HG03457 (cell line): ENCODE data around the gene SIAH2.
"Not testable (repeated sequence)": the region's sequence is repeated elsewhere in the genome, so short reads cannot be mapped to it uniquely, and the experiment has no call there.

Experiments used
- ATAC-seq: cut with Tn5 transposase; IDR thresholded peaks from one replicate; pipeline ENCODE4 v1.9.1; 2021; ENCODE audit warnings: moderate number of reproducible peaks; ENCODE audit not compliant: unreplicated experiment

The SIAH2 gene, protein sequence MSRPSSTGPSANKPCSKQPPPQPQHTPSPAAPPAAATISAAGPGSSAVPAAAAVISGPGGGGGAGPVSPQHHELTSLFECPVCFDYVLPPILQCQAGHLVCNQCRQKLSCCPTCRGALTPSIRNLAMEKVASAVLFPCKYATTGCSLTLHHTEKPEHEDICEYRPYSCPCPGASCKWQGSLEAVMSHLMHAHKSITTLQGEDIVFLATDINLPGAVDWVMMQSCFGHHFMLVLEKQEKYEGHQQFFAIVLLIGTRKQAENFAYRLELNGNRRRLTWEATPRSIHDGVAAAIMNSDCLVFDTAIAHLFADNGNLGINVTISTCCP

DNA sequence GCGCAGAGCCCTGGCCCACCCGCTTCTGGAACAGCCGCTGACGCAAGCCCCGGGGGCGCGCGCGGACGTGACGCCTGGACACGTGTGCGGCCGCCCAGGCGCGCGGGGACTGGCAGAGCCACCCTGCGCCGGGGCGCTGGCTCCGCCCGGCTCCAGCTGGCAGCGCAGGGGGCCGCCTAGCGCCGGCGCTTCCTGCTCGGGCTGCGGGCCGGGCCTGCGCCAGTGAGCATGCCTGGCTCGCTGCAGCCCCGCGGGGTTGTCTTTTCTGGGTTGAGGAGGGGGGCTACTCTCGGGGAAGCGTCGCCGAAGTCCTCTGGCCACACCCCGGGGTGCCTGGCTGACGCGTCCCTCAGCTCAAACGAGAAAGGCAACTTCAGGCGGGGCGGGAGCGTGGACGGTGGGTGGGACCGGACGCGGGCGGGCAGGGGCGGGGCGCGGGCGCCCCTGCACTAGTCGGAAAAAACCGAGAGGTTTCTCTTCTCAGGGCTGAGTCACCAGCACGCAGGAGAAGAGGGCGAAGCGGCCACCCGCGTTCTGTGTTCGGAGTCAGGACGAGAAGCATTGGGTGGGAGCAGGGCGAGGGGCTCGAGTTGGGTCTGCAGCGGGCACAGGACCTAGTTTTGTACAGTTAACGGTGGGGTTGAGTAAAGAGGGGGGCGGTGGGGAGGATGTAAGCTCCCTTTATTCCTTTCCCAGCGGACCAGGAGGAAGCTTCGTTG lies at the start of gene SIAH2:
Gene SIAH2, minus strand, starts transcription at position 48 of the 719 bp plus-strand sequence. CDS start 320 bp downstream, outside the sequence.
- ATAC-seq, result peak; percentile 48

DNA sequence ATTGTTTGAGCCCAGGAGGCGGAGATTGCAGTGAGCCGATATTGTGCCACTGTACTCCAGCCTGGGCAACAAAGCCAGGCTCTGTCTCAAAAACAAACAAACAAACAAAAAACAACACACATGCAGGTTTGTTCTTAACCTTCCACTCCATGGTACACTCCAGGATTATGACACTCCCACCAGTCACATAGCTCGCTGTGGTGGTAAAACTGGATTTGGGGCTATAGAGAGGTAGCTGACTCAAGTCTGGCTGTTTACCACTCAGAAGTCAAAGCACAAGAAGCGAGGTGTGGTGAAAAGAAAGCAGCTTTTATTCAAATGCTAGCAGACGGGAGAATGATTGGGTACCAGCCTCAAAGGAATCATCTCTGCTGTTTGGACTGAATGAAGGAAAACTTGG lies 49.0 kb upstream of the SIAH2 start:
- no peak for ATAC-seq

DNA sequence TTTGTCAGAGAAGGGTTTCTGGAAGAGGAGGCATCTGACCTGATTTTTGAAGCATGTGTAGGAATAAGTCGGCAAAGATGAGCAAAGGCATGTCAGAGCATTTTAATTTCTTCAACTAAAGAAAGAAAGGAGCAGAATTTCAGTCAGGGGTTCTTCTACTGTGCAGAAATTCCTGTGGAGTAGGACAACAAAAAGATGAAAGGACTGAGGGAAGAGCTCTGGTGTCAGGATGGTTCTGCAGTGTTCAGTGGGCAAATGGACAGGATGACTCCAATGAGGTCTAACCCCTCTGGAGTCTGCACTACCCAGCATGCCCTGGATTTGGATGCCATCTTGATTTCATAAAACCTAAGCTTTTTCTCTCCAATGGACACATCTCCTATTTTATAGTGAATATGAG lies 47.7 kb upstream of the SIAH2 start:
- ATAC-seq, result no peak

DNA sequence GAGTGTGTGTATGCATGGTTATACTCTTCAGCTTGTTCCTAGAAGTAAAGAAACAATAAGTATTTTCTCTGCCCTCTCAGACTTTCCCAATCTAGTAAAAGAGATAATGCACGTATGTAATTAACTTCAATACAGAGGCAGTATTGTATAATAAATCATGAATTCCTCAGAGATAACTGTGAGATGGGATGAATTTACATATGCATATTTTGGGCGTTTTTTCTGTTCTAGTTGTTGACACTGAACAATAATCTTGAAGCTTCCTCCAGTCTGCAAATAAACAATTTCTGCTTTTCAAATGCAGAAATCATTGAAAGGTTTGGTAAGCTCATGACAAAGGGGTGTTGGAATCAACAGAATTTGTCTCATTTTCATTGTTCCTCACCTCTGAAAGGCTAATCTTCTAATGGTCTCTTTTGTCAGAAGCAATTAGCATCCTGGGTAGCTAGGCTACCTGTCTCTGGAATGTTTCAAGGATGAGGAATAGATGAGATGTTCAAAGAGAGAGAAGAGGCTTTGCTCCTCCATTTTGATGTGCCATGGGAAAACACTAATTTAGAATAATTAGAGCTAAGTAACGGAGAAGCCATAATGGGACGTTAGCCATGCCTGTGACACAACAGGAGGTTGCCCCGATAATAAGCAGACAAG lies 43.3 kb upstream of the SIAH2 start:
- no peak for ATAC-seq

DNA sequence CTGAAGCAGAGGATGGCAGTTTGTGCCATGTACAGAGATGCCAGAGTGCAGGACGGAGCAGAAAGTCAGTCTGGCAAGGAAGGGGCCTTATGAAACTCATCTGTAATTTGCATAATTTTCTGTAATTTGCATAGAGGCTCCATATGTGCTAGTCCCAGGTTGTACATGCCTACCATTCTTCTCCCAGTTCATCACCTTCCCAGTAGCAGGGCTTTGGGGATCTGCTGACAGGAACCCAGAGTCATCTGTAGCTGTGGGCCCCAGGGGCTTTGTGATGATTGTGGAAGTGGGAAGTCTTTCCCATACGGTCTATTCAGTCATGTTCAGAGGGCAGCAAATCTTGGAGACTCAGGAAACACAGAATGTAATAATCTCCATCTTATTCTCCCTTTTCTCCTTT lies 42.4 kb upstream of the SIAH2 start:
- no peak for ATAC-seq

DNA sequence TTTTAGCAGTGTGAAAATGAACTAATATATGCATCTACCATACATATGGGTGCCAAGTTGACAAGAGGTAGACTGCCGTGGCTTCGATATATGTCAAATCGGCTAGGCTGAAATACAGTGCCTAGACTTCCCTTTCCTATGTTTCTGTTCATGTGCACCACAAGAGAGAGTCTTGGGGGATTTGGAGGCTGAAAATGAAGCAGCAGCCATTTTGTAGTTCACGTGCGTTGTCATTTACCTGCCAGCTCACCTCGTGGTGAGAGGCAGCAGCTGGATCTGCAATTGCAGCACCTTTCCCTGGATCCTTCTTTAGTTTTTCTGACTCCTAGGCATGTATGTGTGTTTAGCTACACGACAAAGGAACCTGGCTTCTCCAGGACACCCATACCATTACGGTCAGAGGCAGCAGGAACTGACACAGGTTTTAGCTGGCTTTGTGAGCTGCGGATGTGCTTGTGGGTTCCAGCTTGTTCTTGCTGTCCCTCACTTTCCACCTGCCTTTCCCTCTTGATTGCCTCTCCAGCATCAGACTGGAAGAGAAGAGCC lies 40.5 kb upstream of the SIAH2 start:
- ATAC-seq, result no peak

DNA sequence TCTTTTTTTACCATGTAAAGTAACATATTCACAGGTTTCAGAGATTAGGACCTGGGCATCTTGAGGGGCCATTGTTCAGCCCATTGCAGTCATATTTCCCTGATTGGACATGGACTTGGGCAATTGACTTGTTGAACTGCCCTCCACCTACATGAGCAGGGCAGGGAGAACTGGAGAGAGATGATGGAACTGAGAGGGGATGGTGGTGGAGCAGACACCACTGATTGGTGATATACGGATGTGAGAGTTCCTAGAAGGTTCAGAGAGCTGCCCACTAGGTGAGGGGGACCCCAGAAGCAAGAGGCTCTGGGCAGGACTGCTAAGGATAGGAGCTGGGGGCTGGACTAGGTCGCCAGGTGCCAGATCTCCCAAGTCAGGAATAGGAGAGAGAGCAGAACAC lies 37.8 kb upstream of the SIAH2 start:
- ATAC-seq, result no peak

DNA sequence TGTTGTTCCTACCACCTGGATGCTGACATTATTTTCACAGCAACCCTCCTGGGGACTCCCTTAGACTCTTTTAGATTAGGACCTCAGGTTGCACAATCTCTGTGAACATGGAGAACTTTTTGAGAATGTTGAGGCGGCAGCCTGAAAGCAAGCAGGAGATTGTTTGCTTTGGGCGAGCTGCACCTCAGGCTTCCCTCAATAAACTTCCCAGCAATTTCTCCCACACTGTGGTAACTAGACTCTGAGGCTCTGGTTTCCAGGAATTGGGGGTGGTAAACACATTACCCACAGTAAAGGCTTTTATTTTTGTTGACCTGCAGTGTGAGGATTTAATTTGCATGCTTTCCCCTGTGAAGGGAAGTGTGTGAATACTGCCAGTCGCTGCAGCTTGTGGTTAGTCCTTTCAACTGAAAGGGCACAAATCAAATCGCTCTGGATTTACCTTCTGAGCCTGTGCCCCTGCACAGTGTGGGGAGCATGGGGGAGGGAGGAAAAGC lies 35.2 kb upstream of the SIAH2 start:
- no peak for ATAC-seq

DNA sequence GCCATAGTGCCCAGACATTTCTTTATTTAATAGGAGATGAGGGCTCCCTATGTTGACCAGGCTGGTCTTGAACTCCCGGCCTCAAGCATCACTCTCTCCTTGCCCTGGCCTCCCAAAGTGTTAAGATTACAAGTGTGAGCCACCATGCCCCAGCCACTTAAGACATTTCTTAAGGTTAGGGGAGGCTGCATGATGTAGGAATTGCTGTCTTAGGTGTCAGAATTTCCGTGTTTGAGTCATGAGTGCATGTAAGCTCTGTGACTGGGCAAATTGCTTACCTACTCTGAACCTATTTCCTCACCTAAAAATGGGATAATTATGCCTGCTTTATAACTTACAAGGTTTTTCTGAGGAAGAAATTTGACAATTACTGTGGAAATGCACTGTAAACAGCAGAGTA lies 34.2 kb upstream of the SIAH2 start:
- ATAC-seq, result no peak

DNA sequence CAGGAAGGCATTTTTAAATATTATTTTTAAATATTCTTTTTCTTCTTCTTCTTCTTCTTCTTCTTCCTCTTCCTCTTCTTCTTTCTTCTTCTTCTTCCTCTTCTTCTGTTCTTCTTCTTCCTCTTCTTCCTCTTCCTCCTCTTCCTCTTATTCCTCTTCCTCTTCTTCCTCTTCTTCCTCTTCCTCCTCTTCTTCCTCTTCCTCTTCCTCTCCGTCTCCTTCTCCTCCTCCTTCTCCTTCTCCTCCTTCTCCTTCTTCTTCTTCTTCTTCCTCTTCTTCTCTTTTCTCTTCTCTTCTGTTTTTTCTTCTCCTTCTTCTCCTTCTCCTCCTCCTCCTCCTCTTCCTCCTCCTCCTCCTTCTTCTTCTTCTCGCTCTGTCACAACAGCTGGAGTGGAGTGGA lies 33.6 kb upstream of the SIAH2 start:
- not testable (repeated sequence) for ATAC-seq

DNA sequence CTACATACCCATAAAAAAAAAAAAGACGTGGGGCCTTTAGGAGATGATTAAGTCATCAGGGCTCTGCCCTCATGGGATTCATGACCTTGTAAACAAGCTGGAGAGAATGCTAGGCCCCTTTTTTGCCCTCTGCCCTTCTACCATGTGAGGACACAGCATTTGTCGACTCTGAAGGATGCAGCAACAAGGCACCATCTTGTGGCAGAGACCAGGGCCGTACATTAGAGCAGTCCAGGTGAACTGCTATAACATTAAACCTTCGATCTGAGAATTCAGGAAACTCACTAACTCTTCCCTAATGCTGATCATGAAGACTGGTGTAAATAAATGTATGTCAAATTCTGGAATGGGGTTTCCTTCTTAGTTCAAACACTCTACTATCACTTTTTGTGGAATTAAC lies 30.7 kb upstream of the SIAH2 start:
- ATAC-seq, result no peak

DNA sequence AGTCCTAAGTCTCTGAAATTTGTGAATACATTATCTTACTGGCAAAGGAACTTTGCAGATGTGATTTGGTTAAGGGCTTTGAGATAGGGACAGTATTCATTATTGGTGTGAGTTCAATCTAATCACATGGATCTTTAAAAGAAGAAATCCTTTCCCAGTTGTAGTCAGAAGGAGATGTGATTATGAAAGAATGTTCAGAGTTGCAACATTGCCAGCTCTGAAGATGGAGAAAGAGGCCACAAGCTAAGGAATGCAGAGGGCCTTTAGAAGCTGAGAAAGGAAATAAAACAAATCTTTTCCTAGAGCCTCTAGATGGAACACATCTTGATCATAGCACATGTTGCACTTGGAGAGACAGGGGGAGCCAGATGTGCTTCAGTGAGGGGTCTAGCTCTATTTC lies 27.7 kb upstream of the SIAH2 start:
- ATAC-seq, result no peak

DNA sequence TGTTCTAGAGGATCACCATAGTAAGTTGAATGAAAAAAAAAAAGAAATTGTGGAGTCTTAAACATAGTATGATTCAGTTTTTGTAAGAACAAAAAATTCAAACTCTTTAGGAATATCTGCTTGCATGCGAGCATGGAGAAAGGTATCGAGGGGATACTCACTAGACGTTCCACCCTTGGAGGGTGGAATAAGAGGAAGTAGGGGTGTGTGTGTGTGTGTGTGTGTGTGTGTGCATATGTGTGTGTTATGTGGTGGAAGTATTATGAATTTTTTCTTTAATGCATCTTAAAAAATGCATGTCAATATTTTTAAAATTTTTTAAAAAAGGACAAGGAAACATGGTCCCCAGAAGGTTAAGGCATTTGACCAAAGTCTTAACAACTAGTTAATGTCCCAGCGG lies 26.5 kb upstream of the SIAH2 start:
- ATAC-seq, result no peak

DNA sequence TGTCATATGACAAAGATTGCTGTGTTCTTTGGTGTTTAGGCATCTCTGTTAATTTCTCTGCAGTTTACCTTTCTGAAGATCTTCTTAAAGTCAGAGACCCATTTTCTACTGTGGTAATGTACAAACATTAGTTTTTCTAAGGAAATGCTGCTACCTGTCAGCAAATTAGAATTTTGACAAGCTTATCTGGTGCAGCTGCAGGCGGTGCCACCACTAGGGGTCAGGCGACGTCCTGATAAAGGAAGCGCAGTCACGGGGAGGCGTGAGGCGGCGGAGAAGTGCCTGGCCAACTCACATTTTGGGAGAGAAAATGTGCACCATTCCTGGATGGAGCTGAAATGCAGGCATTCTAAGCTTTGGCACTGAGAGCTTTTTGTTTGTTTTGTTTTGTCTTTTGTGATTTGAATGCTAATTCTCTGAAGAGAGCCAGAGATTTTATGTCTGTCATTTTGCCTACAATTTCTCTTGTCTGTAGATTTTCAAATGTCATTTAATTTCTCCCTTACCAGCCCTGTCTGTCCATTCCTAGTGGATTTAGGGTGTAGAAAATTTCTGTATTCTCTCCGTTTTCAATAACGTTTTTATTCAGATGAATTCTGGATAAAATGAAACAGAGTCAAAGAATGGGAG lies 24.9 kb upstream of the SIAH2 start:
- no peak for ATAC-seq

DNA sequence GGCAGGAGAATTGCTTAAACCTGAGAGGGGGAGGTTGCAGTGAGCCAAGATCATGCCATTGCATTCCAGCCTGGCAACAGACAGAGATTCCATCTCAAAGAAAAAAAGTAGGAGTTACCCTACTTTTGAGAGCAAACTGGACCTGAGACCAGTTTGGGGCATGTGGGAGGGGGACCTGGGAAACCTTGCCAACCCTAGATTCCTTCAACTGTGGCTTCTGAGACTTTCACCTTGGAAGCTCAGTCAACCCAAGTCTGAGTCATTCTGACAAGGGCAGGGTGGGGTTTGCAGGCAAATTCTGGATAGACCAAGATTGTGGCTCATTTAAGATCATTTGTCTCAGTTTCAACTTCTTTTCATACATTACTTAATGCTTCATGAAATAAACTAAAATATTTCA lies 23.8 kb upstream of the SIAH2 start:
- no peak for ATAC-seq

DNA sequence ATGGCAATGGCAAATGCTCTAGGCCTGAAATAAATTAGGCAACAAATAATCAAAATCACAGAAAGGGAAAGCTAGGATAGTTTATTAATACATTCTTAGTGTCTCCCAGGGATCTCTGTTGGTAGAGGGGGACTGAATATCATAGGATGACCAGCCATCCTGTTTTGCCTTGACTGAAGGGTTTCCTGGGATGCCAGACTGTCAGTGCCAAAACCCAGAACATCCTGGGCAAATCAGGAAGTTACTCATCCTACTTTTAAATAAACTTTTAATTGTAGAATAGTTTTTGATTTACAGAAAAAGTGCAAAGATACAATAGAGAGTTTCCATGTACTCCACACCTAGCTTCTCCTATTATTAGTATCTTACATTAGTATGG lies 21.8 kb upstream of the SIAH2 start:
- ATAC-seq, result no peak

DNA sequence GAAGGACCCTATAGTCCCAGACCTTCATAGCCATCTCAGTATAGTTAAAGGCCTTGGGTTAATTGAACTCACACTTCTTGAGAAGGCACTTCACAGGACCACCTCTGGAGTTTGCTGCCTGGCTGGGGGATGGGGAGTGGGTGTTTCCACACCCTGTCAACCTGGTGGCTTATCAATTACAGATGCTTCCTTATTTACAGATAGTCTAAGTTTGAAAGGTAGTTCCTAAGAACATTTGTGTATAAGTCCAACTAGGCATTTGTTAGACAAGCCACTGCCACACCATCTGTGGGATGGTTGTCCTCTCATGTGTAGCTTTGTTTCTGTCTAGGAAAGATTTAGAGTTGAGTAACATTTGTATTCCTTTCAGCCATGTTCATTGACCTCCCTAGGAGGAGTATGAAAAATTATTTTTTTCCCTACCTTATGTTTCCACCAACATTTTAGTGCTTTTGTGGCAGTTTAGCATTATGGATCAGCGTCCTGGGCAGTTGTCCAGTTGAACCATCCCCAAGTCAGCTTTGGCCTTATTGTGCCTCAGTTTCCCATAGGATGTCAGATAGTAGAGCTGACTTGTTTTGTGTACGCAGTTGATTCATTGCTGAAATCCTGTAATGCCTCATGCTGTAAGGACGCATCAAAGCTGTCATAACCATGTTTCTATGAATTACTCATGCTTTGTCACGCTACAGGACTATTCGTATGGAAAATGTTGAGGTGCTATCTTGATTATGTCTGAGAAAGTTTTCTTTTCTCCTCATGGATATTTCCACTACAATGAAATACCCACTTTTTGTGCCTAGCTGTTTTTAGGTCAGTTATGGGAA lies 21.2 kb upstream of the SIAH2 start:
- ATAC-seq, result no peak

DNA sequence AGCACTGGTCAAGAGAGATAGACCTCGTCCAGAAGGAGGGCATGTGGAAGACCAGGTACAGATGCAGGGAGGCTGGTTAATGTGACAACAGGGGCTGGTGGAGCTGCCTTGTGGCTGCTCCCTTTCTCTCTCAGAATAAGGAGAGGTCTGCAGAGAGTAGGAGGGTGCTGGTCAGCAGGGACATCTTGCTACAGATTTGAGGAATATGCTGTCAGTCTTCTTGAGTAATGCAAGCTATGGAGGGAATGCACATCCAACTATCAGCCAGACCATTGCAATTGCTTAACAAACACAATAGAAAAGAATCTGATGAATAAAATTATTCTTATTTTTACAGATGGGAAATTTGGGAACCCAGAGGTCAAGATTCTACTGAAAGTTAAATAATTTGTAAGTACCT lies 20.3 kb upstream of the SIAH2 start:
- no peak for ATAC-seq

DNA sequence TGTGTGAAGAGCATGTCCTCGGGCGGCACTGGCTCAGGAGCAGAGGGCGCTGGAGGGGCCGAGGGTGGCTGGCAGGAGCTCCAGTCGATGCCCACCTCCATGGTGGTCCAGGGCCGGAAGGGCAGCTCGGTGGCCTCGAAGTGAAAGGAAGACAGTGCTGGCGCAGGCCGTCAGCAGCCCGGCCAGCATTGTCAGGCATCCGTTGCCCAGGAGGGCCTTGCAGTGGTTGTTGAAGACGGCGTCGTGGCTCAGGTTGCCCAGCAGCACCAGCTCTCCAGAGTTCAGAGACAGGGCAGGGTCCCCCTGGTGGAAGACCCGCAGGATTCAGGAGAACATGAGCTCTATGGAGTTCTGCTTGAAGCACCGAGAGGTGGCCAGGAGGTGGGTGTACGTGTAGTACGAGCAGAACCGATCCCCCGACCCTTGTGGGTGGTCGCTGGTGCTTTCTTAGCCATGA lies 16.5 kb upstream of the SIAH2 start:
- ATAC-seq, result no peak

DNA sequence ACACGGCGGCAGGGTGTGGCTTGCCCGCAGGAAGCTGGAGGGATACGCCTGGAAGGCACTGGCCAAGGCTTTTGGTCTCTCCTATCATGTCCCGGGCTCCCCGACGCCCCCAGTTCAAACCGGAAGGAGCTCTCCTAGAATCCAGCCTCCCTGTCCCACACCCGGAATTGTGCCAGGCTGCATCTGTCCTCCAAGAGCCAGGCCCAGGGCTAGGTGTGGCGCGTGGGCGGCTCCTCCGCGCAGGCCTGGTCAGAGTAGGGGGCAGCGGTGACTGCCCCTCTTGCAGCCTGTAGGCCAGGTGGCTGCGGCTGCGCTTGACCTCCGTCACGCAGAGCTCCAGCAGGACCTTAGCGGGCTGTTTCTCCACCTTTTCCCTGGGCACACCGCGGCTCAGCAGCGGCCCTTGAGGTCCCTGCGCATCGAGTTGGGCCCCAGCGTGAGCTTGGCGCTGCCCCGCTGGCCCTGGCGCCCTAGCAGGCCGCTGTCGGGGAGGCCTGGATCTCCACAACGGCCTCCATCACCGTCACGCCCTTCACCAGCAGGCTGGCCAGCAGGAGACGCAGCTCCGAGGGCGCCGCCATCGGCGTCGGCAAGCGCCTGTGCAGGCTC lies 15.9 kb upstream of the SIAH2 start:
- no peak for ATAC-seq
